ENCODE measurements around the gene MTSS2.

The MTSS2 gene

DNA sequence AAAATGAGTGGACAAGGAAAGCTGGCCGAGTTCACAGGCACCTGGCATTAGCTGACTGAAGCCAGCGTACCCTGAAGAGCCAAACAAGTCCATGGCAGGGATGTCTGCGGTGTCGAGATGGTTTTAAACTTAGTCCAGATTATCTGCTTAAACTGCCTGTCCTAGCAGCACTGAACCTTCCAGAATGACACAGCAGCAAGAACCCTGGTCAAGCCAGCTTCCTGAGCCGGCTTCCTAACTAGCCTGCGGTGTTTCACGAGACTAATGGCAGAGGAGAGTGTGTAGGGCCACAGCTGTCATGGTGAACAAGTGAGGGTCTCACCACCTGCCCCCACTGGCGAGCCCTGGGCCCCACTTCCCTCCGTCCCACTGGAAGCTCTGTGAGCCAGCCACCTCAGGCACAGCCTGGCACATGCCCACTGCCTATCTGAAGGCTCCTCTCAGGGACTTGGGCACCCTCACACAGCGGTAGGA lies 28.8 kb upstream of the MTSS2 start:
- DNase-seq = no peak

DNA sequence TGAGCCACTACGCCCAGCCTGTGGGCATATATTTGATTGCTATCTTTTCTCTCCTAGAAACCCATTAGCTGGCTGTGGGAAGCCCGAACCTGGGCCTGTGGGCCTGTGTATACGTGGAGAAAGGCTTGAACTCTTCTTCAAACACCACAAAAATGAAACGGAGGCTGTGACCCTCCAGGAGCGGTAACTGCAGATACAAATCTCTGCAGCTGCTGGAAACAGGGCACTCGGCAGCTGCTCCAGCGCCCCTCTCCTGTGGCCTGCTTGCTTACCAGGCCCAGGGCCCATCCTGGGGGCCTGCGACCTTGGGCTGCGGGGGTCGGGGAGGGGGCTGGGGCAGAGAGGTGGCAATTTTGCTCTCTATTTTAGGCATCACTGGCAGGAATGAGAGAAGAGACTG lies 28.0 kb upstream of the MTSS2 start:
- DNase-seq = no peak

DNA sequence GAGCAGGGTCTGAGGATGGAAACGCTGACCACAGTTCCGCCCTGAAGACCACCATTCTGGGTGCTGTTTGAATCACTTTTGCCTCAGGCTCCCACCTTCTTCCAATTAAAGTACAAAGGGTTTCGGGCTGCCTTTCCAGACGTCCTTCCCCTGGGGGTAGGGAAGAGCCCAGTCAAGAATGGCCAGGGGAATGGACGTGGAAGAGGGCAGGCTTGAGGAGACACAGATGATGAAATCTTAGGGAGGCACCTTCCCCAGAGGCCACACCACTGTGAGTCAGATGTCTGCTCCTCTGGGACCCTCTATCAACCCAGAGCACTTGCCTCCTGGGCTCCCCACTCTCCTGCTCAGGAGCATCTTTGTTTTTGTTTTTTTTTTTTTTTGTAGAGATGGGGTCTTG lies 27.5 kb upstream of the MTSS2 start:
- no peak for DNase-seq

DNA sequence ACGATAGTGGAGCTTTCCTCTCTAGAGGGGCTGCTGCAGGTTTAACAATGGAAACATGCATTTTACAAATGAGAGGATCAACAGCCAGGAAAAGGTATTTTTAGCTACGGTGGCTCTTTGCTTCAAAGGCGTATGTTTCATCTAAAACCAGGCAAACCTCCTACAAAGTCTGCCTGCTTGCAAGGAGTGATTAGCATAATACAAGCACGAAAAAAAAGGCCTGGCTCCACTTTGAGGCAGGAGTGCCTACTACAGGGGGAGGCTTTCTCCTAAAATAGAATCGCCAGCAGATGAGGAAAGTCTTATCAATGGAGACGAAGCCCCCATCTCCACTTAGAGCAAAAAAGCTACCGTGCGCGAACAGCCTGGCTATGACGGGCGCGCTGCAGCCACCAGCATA lies 27.1 kb upstream of the MTSS2 start:
- DNase-seq = no peak

DNA sequence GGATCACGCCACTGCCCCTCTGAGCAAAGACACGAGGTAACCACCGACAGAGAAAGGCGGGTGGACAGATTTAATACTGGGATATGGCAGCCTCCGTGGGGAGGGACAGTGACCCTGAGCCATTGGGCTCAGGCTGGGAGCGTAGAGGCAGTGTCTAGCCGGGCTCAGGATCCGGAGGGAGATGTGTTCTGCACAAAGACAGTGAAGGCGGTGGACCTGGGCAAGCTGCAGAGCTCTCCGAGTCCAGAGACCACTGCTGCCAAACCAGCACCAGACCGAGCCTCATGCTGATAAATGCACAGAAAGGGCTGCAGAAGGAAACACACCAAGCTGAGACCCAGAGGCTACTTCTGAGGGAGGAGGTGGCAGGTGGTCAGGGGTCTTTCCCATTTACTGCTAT lies 26.5 kb upstream of the MTSS2 start:
- no peak for DNase-seq

DNA sequence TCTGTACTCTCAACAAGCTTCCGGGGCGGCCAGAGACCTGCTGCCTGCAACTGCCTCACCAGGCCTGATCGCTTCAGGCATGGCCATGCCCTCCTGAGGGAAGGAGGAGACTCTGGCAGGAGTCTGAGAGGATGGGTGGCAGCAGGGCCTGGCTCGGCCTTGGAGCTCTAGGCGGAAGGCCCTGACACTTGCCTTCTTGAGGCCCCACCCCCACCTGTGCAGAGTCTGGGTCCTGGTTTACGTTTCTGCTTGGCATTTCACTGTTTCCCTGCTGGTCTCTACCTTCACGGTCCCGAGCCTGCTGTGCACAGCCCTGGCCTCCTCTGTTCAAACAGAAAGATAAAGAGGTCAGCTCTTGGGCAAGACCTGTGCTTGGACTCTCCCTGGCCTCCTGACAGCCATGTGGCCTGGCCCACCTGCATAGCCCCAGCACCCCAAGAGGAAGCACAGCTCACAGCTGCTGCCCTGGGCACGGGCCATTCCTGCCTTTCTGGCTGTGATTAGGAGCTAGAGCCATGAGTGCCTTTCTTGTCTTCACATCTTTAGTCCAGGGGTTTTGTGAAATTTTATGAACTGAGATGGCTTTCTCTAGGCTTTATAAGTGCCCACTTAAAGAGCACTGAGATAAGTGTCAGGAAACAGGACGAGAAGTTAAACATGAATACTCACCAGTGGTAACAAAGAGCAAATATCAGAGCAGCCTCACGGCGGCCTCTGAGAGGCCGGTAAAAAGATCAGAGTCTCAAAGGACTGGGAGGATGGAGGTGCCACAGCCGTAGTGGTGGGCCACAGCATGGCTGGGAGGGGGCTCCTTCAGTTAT lies 25.6 kb upstream of the MTSS2 start:
- DNase-seq = no peak

DNA sequence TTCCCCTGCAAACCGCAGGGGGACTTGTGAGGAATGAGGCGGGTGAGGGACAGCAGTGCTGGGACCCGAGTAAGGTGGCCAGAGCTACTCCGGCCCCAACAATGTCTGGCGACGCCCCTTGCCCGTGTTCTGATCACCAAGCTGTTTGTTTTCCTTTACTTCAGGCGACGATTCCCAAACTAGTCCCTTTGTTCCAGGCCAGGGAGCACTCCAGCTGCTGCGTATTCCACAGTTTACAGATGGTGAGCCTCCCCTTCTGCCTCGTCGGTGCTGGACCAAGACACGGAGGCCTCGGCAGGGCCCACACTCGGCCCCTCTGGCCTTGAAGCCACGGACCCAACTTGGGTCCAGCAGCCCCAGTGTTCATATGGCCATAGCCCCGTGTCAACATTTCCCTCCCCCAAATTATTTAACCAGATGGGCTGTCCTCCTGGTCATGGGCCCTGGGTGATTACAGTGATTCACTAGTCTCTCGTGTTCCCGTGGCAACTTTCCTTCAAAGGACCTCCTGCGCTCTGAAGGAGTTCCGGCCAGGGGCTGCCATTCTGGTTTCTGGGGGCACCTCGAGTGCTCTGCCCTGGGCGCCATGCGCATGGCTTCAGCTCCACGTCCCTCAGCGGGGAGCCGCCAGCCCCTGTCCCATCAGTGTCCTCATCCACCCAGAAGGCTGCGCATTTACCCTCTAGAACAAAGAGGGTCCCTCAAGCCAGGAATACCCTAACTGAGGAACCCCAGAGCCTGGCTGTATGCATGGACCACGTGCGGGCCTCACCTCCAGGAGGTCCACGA lies 24.8 kb upstream of the MTSS2 start:
- DNase-seq = no peak

DNA sequence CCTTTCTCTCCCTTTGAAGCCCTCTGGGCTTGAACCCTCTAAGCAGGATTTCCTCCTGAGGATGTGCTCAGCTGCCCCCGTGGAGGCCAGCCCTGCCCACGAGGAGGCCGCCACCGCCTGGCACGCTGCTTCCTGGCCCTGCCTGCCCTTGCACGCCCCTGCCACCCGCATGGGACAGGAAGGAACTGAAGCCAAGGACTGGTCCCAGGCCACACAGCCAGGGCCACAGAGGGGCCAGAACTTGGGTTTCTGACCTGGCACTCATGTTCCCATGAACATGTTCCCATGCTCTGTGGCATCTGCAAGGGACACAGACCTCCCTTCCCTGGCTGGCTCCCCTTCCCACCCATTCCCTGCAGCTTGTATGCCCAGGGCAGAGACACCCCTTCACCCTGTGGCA lies 24.1 kb upstream of the MTSS2 start:
- no peak for DNase-seq

DNA sequence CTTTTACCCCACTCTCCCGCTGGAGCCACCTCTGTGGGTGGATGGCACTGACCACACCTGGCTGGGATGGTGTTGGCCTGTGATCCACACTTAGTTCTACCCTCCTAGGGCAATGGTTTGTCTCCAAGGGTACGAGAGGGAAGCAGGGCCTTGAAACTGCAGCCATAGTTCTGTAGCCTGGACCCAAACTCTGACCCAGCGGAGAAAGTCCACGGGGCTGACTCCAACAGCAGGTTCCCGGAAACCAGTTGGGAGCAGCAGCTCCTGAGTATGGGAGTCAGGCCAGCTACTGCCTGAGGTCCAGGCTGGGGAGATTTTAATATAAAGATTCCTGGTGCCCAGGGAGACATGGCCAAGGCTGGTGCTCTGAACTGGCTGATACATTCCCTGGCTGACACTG lies 23.6 kb upstream of the MTSS2 start:
- DNase-seq = no peak

DNA sequence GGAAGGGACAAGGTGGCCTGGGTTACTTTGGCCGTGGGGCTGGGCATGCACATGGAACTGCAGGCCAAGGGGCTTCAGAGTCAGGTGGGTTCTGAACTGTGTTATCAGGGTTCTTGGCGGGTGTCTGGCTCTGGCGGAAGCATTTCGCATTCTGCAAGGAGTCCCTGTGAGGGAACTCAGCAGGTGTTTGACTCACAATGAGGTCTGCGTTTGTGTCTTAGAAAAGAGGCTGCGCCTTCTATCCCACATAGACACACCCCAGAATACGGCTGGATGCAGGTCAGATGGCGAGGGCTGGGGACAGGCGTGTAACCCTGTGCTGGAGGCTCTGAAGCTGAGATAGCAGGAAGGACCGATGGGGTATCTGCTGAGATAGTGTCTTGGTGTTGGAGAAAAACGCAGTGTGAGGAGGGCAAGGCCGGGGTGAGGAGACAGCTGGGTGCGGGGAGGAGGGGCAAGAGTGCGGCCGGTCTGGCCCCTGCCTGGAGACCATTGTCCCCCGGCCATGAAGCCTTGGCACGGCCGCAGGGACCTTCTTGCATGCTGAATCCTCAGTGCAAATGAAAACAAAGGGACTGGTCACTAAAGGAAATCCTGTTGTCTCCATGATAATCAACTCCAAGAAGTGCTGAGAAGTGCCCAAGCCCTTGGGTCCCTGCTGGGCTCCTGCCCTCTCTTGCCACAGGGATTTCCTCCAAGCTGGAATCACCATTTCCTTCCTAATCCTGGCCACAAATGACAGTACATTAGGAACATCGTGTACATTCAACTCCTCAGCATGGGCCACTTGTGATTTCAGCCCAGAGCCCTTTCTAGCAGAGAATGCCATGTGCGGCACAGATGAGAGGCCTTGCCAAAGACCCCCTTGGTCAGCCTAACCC lies 22.8 kb upstream of the MTSS2 start:
- no peak for DNase-seq

DNA sequence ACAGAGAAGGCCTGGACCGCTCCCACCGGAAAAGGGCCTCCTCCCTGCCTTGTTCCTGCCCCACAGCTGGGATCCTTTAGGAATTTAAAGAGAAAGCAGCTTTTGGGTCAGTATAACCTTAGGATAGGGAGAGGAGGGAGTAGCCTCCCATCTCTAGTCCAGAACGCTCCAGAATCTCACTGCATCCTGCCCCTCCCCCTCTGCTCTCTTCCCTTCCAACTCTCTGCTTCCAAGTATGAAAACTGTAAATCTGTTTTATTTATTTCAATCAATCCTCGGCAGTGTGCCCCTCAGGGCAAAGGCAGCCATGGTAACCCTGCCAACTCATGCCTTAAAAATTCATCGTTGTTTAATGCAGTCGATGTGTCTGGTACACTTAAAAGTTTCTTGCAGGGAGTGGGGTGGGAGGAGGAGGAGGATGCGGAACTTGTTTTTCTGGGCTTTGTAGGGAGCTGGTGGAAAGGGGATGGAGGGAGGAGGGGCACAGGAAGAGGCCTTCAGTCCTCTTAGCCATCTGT lies 21.2 kb upstream of the MTSS2 start:
- DNase-seq = no peak

DNA sequence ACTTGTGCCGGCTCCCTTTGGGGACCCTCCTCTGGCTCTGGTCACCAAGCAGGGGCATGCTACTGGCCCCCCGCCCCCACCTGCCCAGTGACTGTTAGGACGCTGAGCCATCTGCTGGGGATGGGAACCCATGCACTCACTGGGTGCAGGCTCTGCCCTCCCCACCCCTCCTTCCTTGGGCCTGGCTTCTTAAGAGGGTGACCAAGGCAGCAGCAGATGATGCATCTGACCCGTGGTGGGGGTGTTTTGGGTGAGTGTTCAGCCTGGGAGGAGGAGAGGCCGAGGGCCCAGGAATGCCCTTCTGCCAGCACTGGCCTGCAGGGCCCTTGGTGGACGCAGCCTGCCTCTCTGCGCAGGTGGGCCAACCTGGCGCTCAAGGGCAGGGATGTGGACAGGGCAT lies 19.2 kb upstream of the MTSS2 start:
- no peak for DNase-seq

DNA sequence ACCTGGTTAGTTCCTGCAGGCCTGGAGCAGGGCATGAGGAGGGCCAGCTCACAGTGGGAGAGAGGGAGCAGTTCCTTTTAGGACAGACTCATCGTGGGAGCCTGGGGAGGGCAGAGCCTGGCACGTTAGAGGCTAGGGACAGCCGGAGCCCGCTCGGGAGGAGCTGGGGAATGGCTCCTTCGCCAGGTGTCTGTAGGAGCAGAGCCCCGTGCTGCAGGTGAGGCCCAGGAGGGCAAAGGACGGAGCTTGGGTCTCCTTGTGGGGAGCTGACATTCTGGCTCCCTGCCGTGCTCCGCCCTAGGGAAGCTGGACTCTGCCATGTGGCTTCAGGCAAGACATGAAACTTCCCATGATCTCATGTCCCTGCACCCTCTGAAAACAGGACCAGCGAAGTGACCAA lies 18.7 kb upstream of the MTSS2 start:
- no peak for DNase-seq

DNA sequence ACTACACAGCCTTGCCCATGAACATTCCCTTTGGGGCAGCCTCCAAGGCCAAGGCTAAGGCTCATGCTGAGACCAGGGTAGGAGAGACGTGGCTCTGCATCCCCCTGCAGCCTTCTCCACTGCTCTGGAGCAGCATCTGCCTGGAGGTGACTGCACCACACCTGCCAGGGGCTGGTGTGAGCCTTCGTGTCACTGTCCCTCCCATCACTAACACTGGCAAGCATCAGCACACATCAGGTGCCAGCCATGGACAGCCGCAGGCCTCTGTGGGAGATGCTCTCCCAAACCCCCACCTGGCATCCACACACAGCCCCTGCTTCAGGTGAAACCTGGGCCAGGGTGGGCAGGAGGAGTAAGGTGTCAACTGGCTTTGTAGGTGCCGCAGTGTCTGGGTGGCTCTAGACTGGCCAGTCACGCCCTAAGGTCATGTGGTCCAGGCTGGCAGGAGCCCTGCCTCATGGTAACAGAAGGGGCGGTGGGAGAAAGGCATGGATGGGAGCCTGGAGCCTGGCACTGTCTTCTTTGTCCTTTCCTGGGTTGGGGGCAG lies 18.1 kb upstream of the MTSS2 start:
- no peak for DNase-seq

DNA sequence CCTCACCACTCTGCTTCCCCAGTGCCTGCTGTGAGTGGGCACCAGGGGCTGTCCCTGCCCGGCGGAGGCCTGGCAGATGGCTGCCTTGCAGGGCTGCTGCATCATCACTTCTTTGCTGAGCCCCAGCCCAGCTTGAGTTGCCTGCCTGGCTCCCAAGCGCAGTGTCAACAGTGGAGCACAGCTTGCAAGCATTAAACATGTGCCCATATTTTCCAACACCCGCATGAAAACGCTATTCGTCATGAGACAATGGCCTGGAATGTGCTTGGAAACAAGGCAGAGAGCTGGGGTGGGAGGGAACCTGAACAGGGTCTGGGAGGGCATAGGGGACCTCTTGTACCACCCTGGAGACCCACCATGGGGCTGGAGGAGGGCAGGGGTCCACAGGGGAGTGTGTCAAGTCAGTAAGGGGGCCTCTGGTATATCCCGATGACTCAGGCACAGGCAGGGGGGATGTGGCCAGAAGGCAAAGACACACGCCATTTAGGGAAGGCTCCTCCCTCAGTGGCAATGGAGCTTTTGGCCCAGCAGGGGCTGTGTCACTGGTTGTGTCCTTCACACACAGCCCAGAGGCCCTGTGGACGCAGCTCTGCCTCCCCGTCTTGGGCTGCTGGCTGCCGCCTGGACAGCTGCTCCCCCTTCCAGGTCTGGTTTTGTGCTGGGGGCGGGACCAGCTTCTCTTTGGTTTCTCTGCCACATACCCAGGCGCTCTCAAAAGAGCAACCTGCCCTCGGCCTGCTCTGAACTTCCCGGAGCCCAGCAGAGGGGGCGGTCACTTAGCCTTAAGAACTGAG lies 17.4 kb upstream of the MTSS2 start:
- no peak for DNase-seq

DNA sequence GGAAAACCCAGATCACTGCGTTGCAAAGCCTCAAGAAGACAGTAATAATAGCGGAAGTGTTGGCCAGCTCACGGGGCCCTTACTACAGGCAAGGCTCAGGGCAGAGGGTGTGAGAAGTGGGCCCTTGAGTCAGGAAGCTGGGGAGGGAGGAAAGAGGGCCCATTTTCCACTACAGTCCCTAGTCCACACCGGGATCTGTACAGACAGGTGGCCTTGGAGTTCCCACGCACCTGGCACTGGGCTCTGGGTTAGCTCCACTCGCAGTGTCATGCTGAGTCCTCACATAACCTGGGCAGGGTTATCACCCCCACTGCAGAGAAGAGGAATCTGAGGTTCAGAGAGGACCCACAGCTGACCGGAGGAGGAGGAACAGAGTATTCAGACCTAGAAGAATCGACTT lies 16.8 kb upstream of the MTSS2 start:
- DNase-seq = no peak

DNA sequence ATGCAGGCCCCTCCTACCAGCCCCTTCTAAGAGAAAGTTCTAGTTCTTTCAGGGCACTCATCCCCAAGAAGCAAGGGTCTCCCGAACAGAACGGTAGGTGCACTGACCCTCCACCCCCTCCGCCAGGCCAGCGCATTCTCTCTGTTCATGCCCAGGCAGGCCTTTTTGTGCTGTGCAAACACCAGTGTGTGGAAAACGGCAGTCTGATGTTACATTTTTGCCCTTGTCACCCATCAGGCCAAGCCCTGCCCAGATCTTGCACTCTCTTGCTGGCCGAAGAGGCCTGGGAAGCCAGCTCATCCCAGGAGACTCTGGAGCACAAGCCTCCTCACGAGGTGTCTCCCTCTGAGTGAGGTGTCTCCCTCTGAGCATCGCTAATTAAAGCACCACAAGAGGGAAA lies 16.1 kb upstream of the MTSS2 start:
- DNase-seq = no peak

DNA sequence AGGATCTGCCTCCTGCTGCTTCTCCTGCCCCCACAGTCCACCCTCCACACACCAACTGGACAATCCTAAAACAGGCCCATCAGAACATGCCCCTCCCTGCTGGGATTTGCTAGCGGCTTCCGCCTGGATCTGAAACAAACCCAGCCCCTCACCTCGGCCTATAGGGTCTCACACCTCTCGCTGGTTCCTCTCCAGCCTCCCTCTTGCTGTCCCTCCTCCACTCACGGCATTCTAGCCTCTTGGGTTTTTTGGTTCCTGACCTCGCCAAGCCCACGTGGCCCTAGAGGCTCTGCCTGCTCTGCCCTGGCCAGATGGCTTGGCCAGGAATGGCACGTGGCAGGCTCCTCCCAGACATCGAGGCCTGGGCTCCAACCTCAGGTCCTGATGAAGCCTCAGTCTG lies 15.7 kb upstream of the MTSS2 start:
- no peak for DNase-seq

DNA sequence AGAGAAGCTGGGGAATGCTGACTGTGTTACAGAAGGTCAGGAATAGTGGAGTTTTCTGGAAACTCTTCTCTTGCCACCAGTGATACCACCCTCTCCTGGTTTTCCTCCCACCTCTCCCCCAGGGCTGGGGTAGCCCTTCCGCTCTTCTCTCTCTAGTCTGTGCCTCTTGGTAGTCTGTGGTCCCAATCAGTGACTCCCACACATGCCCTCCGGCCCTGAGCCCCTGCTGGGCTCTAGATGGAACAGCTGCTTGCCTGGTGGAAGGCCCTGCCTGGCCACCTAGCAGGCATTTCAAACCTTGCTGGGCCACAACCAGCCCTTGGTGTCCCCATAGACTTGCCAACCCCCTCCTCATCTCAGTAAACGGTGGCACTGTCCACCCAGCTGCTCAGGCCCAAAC lies 15.2 kb upstream of the MTSS2 start:
- no peak for DNase-seq

DNA sequence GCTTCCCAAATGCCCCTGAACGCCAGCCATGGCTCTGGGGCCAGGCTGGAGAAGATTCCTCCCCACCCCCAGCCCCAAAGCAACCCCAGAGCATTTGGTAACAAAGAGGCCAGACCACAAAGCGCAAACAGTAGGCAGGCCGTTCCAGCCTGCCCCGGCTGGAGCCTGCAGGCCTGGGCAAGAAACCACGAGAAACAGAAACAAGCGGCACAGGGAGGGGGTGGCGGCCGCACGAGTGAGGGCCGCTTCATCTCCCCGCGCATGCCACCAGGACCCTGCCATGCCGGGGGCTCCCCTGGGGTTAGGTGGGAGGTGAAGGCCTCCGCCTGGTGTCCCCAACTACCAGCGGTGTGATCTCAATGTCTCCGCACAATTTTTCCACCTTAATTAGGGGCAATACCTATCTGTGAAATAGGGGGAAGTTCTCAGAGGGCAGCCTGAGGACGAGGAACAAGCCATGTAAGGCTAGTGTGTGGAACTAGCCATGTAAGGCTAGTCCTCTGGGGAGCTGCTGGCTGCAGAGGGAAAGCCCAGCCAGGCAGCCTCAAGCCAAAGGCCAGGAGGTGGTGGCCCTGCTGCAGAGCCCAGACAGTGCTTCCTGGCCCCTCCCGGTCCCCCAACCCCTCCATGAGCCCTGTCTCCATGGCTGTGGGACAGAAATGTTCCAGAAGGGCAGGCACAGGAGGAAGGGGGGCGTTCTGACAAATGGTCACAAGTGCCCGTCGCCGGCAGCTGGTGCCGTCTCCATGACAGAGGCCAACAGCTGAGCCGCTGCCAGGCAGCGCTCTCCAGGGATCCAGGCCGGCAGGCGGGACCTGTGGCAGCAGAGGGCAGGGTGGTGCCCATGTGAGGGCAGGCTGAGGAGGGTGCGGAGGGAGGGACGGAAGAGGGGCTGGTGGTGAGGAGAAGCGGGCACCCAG lies 14.5 kb upstream of the MTSS2 start:
- no peak for DNase-seq

DNA sequence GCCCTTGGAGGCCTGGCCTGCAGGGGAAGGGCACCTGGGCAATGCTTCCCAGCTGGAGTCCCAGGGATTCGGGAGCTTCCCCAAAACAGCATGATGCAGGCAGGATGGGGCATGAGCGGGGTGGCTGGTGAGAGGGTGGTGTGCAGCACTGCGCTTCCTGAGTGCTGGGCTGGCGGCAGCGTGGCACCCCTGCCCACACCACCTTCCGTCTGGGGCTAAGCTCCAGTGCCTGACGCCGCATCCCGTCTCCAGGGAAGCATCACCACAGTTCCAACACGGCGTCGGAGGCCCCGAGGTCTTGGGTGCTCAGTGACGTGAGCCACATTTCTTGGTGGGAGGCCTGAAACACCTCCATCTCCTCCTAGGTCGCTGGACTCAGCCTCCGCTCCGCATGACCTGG lies 13.8 kb upstream of the MTSS2 start:
- no peak for DNase-seq
